ENCODE data around the gene PDZD2.

- TF ChIP-seq YY1 (IDR thresholded peaks at IDR 0.05; ENCODE audit: insufficient read depth, insufficient read length) = no peak
- no peak for TF ChIP-seq ZNF274 (IDR thresholded peaks at IDR 0.05; ENCODE audit: low read depth, low read length)
- TF ChIP-seq SUZ12 (IDR thresholded peaks at IDR 0.05; ENCODE audit: extremely low read depth, insufficient read depth, insufficient read length) = no peak
These were observed 215.5 kb downstream of the PDZD2 start for GRCh38 chr5:31854181-31855133.

Data from NT2/D1 (cell line).